ENCODE measurements around the gene GPD1L. TPM values are rescaled to one million over a fixed set of nuclear protein-coding genes. Genes with fewer than 3 reads are reported as not detected.

The GPD1L gene
- total and polyA plus RNA-seq, 10 of the 15 experiments (the other 5 are each of a cell fraction or from before 2014, with no cell fraction given), result 0.77 to 4.8 (median 3.9) TPM

GRCh38 chr3:32138545-32139104 lies 32.2 kb downstream of the GPD1L start:
- Histone ChIP-seq H3K9ac (ENCODE audit: control insufficient read depth, insufficient read depth, low read length) (no peak overlapping the region), H3K9me3 (replicated peaks; ENCODE audit: control insufficient read depth, insufficient read depth, low read length) (no peaks in the 10 kb centered on the region), H3K79me2 (ENCODE audit: control insufficient read depth, insufficient read depth, low read length) (no peaks in the 10 kb centered on the region), H4K20me1 (ENCODE audit: control insufficient read depth, insufficient read depth) (no peaks in the 10 kb centered on the region), H2AFZ (ENCODE audit: control insufficient read depth, low read depth, low read length) (no peak overlapping the region), H3K27ac (ENCODE audit: control insufficient read depth, insufficient read depth) (no peak overlapping the region), H3K4me3 (no peak overlapping the region), H3K27me3 (replicated peaks in 1 of 2; ENCODE audit: control insufficient read depth in 2 of 2, insufficient read depth in 2 of 2, low read length in 1 of 2) (no peaks in the 10 kb centered on the region), H3K36me3 (ENCODE audit: control insufficient read depth in 2 of 2, insufficient read depth in 2 of 2, low read length in 1 of 2) (no peaks in the 10 kb centered on the region; a peak in 1 of 4 replicates), H3K4me2 (ENCODE audit: control insufficient read depth, insufficient read depth) (0 out of 2 replicates have a peak overlapping the region, but pooled peaks have one; percentile 8), H3K4me1 (ENCODE audit: control insufficient read depth, insufficient read depth, low read length) (peaks cover 8% of the 10 kb centered on the region)
- TF ChIP-seq ATF3 (IDR thresholded peaks at IDR 0.05; ENCODE audit: borderline replicate concordance, extremely low read depth, low read depth, low read length) (no peak), CBX3 (IDR thresholded peaks at IDR 0.05; ENCODE audit: borderline replicate concordance, low read depth) (no peak), YBX1 (IDR thresholded peaks at IDR 0.05) (no peak), HDGF (IDR thresholded peaks at IDR 0.05) (no peak), ZSCAN29 (IDR thresholded peaks at IDR 0.05) (no peak), SREBF2 (IDR thresholded peaks at IDR 0.05; ENCODE audit: low read length) (no peak), RUNX3 (IDR thresholded peaks at IDR 0.05; ENCODE audit: low read length) (no peak), NBN (IDR thresholded peaks at IDR 0.05) (no peak), POLR2AphosphoS5 (IDR thresholded peaks at IDR 0.05; ENCODE audit: low read length) (no peak), TAF1 (IDR thresholded peaks at IDR 0.05; ENCODE audit: borderline replicate concordance, low read depth, low read length) (no peak)
- TF ChIP-seq, protein P1, sequence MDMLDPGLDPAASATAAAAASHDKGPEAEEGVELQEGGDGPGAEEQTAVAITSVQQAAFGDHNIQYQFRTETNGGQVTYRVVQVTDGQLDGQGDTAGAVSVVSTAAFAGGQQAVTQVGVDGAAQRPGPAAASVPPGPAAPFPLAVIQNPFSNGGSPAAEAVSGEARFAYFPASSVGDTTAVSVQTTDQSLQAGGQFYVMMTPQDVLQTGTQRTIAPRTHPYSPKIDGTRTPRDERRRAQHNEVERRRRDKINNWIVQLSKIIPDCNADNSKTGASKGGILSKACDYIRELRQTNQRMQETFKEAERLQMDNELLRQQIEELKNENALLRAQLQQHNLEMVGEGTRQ (IDR thresholded peaks at IDR 0.05; ENCODE audit: borderline replicate concordance, low read depth, low read length), result no peak
- TF ChIP-seq, protein P2, sequence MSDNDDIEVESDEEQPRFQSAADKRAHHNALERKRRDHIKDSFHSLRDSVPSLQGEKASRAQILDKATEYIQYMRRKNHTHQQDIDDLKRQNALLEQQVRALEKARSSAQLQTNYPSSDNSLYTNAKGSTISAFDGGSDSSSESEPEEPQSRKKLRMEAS (IDR thresholded peaks at IDR 0.05; ENCODE audit: low read depth, low read length), result no peak
- TF ChIP-seq, protein P3, sequence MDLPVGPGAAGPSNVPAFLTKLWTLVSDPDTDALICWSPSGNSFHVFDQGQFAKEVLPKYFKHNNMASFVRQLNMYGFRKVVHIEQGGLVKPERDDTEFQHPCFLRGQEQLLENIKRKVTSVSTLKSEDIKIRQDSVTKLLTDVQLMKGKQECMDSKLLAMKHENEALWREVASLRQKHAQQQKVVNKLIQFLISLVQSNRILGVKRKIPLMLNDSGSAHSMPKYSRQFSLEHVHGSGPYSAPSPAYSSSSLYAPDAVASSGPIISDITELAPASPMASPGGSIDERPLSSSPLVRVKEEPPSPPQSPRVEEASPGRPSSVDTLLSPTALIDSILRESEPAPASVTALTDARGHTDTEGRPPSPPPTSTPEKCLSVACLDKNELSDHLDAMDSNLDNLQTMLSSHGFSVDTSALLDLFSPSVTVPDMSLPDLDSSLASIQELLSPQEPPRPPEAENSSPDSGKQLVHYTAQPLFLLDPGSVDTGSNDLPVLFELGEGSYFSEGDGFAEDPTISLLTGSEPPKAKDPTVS (IDR thresholded peaks at IDR 0.05; ENCODE audit: low read depth, low read length), result no peak
- WGBS (ENCODE audit: insufficient coverage, insufficient replicate concordance, low lambda C conversion rate, missing lambda C conversion rate), result 24% methylated on average over 8 of the region's 8 CpGs
- FAIRE-seq (no peak), ATAC-seq (peak; percentile 21), DNase-seq (ENCODE audit: low read depth, low spot score) (no peak)
- intact Hi-C loops (cut with micrococcal nuclease; ENCODE audit: unreplicated experiment) (no loop called here), in situ Hi-C loops (cut with MboI) (no loop called here)
- ChIA-PET POLR2A (no interaction called here), SMC1A (ENCODE audit: uncharacterized antibody, unreplicated experiment) (no interaction called here), CTCF (no interaction called here), RAD21 (ENCODE audit: unreplicated experiment) (no interaction called here)
- no TSS peak for BruUV-seq (replicated peaks)

All from GM12878 (cell line).